ENCODE measurements around the gene IL1R2.

The IL1R2 gene

GRCh38 chr2:101975171-101975870 is 16.4 kb upstream of the IL1R2 start:
- no peak for DNase-seq

- DNase-seq = no peak
Measured at GRCh38 chr2:101976891-101977290, 14.9 kb upstream of the IL1R2 start.

- DNase-seq = no peak
Measured at GRCh38 chr2:101980368-101980767, 11.4 kb upstream of the IL1R2 start.

- DNase-seq = no peak
Measured at GRCh38 chr2:101981066-101981465, 10.7 kb upstream of the IL1R2 start.

GRCh38 chr2:101981504-101981903 is 10.3 kb upstream of the IL1R2 start:
- DNase-seq = no peak

GRCh38 chr2:101982495-101983029 is 9.2 kb upstream of the IL1R2 start:
- DNase-seq = no peak

- no peak for DNase-seq
Measured at GRCh38 chr2:101983486-101983885, 8.3 kb upstream of the IL1R2 start.

GRCh38 chr2:101983928-101984327 is 7.8 kb upstream of the IL1R2 start:
- DNase-seq = no peak

- no peak for DNase-seq
Measured at GRCh38 chr2:101984656-101985055, 7.1 kb upstream of the IL1R2 start.

GRCh38 chr2:101985101-101985792 is 6.5 kb upstream of the IL1R2 start:
- DNase-seq = no peak

GRCh38 chr2:101985793-101986164 is 6.0 kb upstream of the IL1R2 start:
- no peak for DNase-seq

- DNase-seq = no peak
Measured at GRCh38 chr2:101986376-101986775, 5.4 kb upstream of the IL1R2 start.

- no peak for DNase-seq
Measured at GRCh38 chr2:101986804-101987740, 4.7 kb upstream of the IL1R2 start.

GRCh38 chr2:101987832-101988231 is 3.9 kb upstream of the IL1R2 start:
- no peak for DNase-seq

- no peak for DNase-seq
Measured at GRCh38 chr2:101988541-101988940, 3.2 kb upstream of the IL1R2 start.

- no peak for DNase-seq
Measured at GRCh38 chr2:101989740-101990460, 1.9 kb upstream of the IL1R2 start.

- DNase-seq = no peak
Measured at GRCh38 chr2:101993772-101994171, 2.0 kb downstream of the IL1R2 start.

GRCh38 chr2:101995019-101995418 is 3.3 kb downstream of the IL1R2 start:
- DNase-seq = no peak

- no peak for DNase-seq
Measured at GRCh38 chr2:101995804-101996203, 4.0 kb downstream of the IL1R2 start.

GRCh38 chr2:101998556-101998895 is 6.8 kb downstream of the IL1R2 start:
- DNase-seq = no peak

GRCh38 chr2:101998896-101999789 is 7.4 kb downstream of the IL1R2 start:
- no peak for DNase-seq

GRCh38 chr2:102000012-102000411 is 8.3 kb downstream of the IL1R2 start:
- DNase-seq = no peak
